Gastrocnemius medialis (tissue), 4 donors: ENCODE results near the gene PDE5A.

ENCODE experiments used
- POLR2A ChIP-seq, 2 donors: fragments of 450-650 bp; IDR thresholded peaks; one replicate each; pipeline ENCODE4 v1.6.1; 2017; ENCODE audit warnings: antibody characterized with exemption in 2 of 2, mild to moderate bottlenecking in 2 of 2, moderate library complexity in 2 of 2
- TF ChIP-seq, protein P1 (sequence below), 5 experiments: fragments of 450-650 bp in 3 of 5; fragments of 200-600 bp in 2 of 5; sonication (generic) in 2 of 5; IDR thresholded peaks in 4 of 5; conservative IDR thresholded peaks in 1 of 5; 1 replicate in 4 of 5; 2 replicates in 1 of 5; pipeline ENCODE4 v1.5.1; 2016 to 2019; ENCODE audit warnings: antibody characterized with exemption in 5 of 5, mild to moderate bottlenecking in 3 of 5, moderate library complexity in 3 of 5

GRCh38 chr4:119518915-119519410 is 109.6 kb downstream of the PDE5A start:
- TF ChIP-seq, protein P1, sequence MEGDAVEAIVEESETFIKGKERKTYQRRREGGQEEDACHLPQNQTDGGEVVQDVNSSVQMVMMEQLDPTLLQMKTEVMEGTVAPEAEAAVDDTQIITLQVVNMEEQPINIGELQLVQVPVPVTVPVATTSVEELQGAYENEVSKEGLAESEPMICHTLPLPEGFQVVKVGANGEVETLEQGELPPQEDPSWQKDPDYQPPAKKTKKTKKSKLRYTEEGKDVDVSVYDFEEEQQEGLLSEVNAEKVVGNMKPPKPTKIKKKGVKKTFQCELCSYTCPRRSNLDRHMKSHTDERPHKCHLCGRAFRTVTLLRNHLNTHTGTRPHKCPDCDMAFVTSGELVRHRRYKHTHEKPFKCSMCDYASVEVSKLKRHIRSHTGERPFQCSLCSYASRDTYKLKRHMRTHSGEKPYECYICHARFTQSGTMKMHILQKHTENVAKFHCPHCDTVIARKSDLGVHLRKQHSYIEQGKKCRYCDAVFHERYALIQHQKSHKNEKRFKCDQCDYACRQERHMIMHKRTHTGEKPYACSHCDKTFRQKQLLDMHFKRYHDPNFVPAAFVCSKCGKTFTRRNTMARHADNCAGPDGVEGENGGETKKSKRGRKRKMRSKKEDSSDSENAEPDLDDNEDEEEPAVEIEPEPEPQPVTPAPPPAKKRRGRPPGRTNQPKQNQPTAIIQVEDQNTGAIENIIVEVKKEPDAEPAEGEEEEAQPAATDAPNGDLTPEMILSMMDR (IDR thresholded peaks at IDR 0.05 in 4 of 5, conservative IDR thresholded peaks at IDR 0.05 in 1 of 5) = no peak
- no peak for TF ChIP-seq POLR2A (IDR thresholded peaks at IDR 0.05)
